HG03139 (cell line): ENCODE results near the gene CHFR.
"Not testable (repeated sequence)": the region's sequence is repeated elsewhere in the genome, so short reads cannot be mapped to it uniquely, and the experiment has no call there.

Experiments
- ATAC-seq: cut with Tn5 transposase; IDR thresholded peaks from one replicate; pipeline ENCODE4 v1.9.1; 2021; ENCODE audit not compliant: unreplicated experiment

Gene CHFR

GRCh38 chr12:132841151-132841550 is 46.3 kb downstream of the CHFR start:
- no peak for ATAC-seq

GRCh38 chr12:132840536-132840935 is 46.9 kb downstream of the CHFR start:
- ATAC-seq, result no peak

- ATAC-seq, result no peak
Observed at GRCh38 chr12:132839558-132840235, 47.7 kb downstream of the CHFR start.

- no peak for ATAC-seq
Observed at GRCh38 chr12:132838410-132839080, 48.9 kb downstream of the CHFR start.

GRCh38 chr12:132837693-132838409 is 49.6 kb downstream of the CHFR start:
- no peak for ATAC-seq

- ATAC-seq, result no peak
Observed at GRCh38 chr12:132836795-132837331, 50.5 kb downstream of the CHFR start.

GRCh38 chr12:132836230-132836629 is 51.2 kb downstream of the CHFR start:
- not testable (repeated sequence) for ATAC-seq

GRCh38 chr12:132835076-132836025 is 52.1 kb downstream of the CHFR start:
- ATAC-seq, result no peak

- ATAC-seq, result no peak
Observed at GRCh38 chr12:132834181-132834711, 53.2 kb downstream of the CHFR start.

- ATAC-seq, result no peak
Observed at GRCh38 chr12:132833341-132833740, 54.1 kb downstream of the CHFR start.

- no peak for ATAC-seq
Observed at GRCh38 chr12:132831771-132832170, 55.6 kb downstream of the CHFR start.

- peak; percentile 86 for ATAC-seq
Observed at GRCh38 chr12:132828706-132829534, 58.5 kb downstream of the CHFR start, which contains the start of gene GOLGA3. TSS of gene GOLGA3 (minus strand) at chr12:132828869. CDS start at chr12:132822128, 6,741 bp downstream.

GRCh38 chr12:132827763-132828703 is 59.4 kb downstream of the CHFR start:
- ATAC-seq, result peak; percentile 19

- no peak for ATAC-seq
Observed at GRCh38 chr12:132825861-132826260, 61.5 kb downstream of the CHFR start.

GRCh38 chr12:132825089-132825488 is 62.3 kb downstream of the CHFR start:
- ATAC-seq, result no peak

GRCh38 chr12:132824053-132824452 is 63.4 kb downstream of the CHFR start:
- ATAC-seq, result no peak

GRCh38 chr12:132818562-132818961 is 68.8 kb downstream of the CHFR start:
- ATAC-seq, result no peak

- ATAC-seq, result no peak
Observed at GRCh38 chr12:132814232-132814631, 73.2 kb downstream of the CHFR start.
